DND-41 (cell line): ENCODE data around the gene MIEF1.

Experiments used
- ATAC-seq: fragments of 200-7000 bp; cut with Tn5 transposase; 3 replicates; pipeline ENCODE4 v1.9.1; 2021; ENCODE audit warnings: low read depth; ENCODE audit not compliant: insufficient read depth
- DNase-seq: peaks from one replicate; pipeline ENCODE4 v3.0.0-alpha.2; 2020
- H2AFZ ChIP-seq: 2 replicates; pipeline ENCODE4 v1.6.0; 2012; ENCODE audit warnings: low read depth, low read length
- H3K27ac ChIP-seq: 2 replicates; pipeline ENCODE4 v1.5.1; 2012; ENCODE audit warnings: low read length, inconsistent platforms
- H3K27me3 ChIP-seq: fragments of 200-600 bp; sonication (generic); 2 replicates; pipeline ENCODE4 v1.6.0; 2012; ENCODE audit warnings: low read length, mild to moderate bottlenecking, inconsistent platforms; ENCODE audit not compliant: insufficient read depth, poor library complexity
- H3K36me3 ChIP-seq: 2 replicates; pipeline ENCODE4 v1.5.1; 2012; ENCODE audit warnings: low read length, inconsistent platforms; ENCODE audit not compliant: insufficient read depth
- H3K4me1 ChIP-seq: 2 replicates; pipeline ENCODE4 v1.5.1; 2012; ENCODE audit warnings: mild to moderate bottlenecking, low read length; ENCODE audit not compliant: insufficient read depth
- H3K4me2 ChIP-seq: 2 replicates; pipeline ENCODE4 v1.6.0; 2012; ENCODE audit warnings: mild to moderate bottlenecking, moderate library complexity, low read length, inconsistent platforms; ENCODE audit not compliant: insufficient read depth
- H3K4me3 ChIP-seq, 2 experiments: fragments of 200-600 bp in 1 of 2; shearing (Covaris generic) in 1 of 2; 2 replicates each; pipeline ENCODE4 v1.5.1; 2012 to 2016; ENCODE audit warnings: inconsistent platforms in 2 of 2, low read length in 2 of 2, mild to moderate bottlenecking in 2 of 2, low read depth in 1 of 2, moderate library complexity in 1 of 2
- H3K79me2 ChIP-seq: 2 replicates; pipeline ENCODE4 v1.6.0; 2012; ENCODE audit warnings: low read length, inconsistent platforms; ENCODE audit not compliant: insufficient read depth
- H3K9ac ChIP-seq: 2 replicates; pipeline ENCODE4 v1.6.0; 2012; ENCODE audit warnings: low read depth, mild to moderate bottlenecking, inconsistent platforms, low read length, moderate library complexity
- H3K9me3 ChIP-seq: 2 replicates; pipeline ENCODE4 v1.5.1; 2012; ENCODE audit warnings: low read length, moderate library complexity, mild to moderate bottlenecking, inconsistent platforms; ENCODE audit not compliant: insufficient read depth, severe bottlenecking
- H4K20me1 ChIP-seq: 2 replicates; pipeline ENCODE4 v1.6.0; 2012; ENCODE audit warnings: low read length; ENCODE audit not compliant: insufficient read depth
- CTCF ChIP-seq: IDR thresholded peaks from 2 replicates; pipeline ENCODE4 v1.5.1; 2012; ENCODE audit warnings: borderline replicate concordance, low read length, moderate library complexity, mild to moderate bottlenecking; ENCODE audit not compliant: poor library complexity, severe bottlenecking; ENCODE audit errors: extremely low read depth
- EZH2 ChIP-seq: IDR thresholded peaks from 3 replicates; pipeline ENCODE4 v1.6.1; 2012; ENCODE audit warnings: borderline replicate concordance, low read depth, mild to moderate bottlenecking, moderate library complexity, low read length, inconsistent platforms; ENCODE audit not compliant: severe bottlenecking

MIEF1 gene

GRCh38 chr22:39498368-39498767 lies 3.7 kb upstream of the MIEF1 start:
- no peak overlapping the region for H3K27ac ChIP-seq
- H3K4me1 ChIP-seq: peaks cover 15% of the 10 kb centered on the region
- H3K9ac ChIP-seq: no peak overlapping the region
- no peak overlapping the region for H2AFZ ChIP-seq
- H3K9me3 ChIP-seq: no peaks in the 10 kb centered on the region
- no peaks in the 10 kb centered on the region for H3K27me3 ChIP-seq
- peaks cover 1% of the 10 kb centered on the region for H3K36me3 ChIP-seq
- H3K79me2 ChIP-seq: peaks cover 12% of the 10 kb centered on the region
- TF ChIP-seq CTCF (no peak), EZH2 (no peak)
- ATAC-seq: no peak
- no peak overlapping the region for H3K4me3 ChIP-seq
- peaks cover 5% of the 10 kb centered on the region; the same call in 1 of the 2 replicates for H4K20me1 ChIP-seq
- no peak for DNase-seq
- H3K4me2 ChIP-seq: no peak overlapping the region

GRCh38 chr22:39498802-39499201 lies 3.3 kb upstream of the MIEF1 start:
- no peak overlapping the region for H3K9ac ChIP-seq
- DNase-seq (no peak), ATAC-seq (no peak)
- peaks cover 17% of the 10 kb centered on the region for H3K79me2 ChIP-seq
- H3K9me3 ChIP-seq: no peaks in the 10 kb centered on the region
- H3K4me1 ChIP-seq: peaks cover 19% of the 10 kb centered on the region
- peaks cover 6% of the 10 kb centered on the region for H3K36me3 ChIP-seq
- TF ChIP-seq EZH2 (no peak), CTCF (no peak)
- no peak overlapping the region for H2AFZ ChIP-seq
- no peak overlapping the region for H3K4me3 ChIP-seq
- H3K27ac ChIP-seq: no peak overlapping the region
- peaks cover 10% of the 10 kb centered on the region; the same call in 1 of the 2 replicates for H4K20me1 ChIP-seq
- no peaks in the 10 kb centered on the region for H3K27me3 ChIP-seq
- no peak overlapping the region for H3K4me2 ChIP-seq

- Histone ChIP-seq H3K4me2 (no peak overlapping the region), H3K4me3 (no peak overlapping the region), H3K36me3 (peaks cover 19% of the 10 kb centered on the region), H3K4me1 (peaks cover 29% of the 10 kb centered on the region), H3K27ac (no peak overlapping the region), H3K9ac (no peak overlapping the region), H3K79me2 (peaks cover 30% of the 10 kb centered on the region), H4K20me1 (peaks cover 16% of the 10 kb centered on the region; the same call in 1 of the 2 replicates), H3K27me3 (no peaks in the 10 kb centered on the region), H2AFZ (no peak overlapping the region), H3K9me3 (no peaks in the 10 kb centered on the region)
- TF ChIP-seq EZH2 (no peak), CTCF (no peak)
- DNase-seq (no peak), ATAC-seq (no peak)
These were observed 2.0 kb upstream of the MIEF1 start for GRCh38 chr22:39500101-39500500.
